Neural progenitor cell (in vitro differentiated cells): Measurements from ENCODE around the gene PLAC8L1. TPM values are rescaled to one million over a fixed set of nuclear protein-coding genes. Genes with fewer than 3 reads are reported as not detected.

Experiments
- DNase-seq: peaks from one replicate; pipeline ENCODE4 v3.0.0-alpha.2; 2016; ENCODE audit warnings: low spot score
- H2AFZ ChIP-seq: fragments of 200-600 bp; sonication (generic); replicated peaks from 2 replicates; pipeline ENCODE4 v1.6.1; 2016; ENCODE audit warnings: antibody characterized with exemption
- H3F3A ChIP-seq: fragments of 200-600 bp; sonication (generic); 2 replicates; pipeline ENCODE4 v1.6.1; 2016; ENCODE audit warnings: antibody characterized with exemption, low read depth
- H3K27ac ChIP-seq: fragments of 200-600 bp; sonication (generic); 2 replicates; pipeline ENCODE4 v1.5.1; 2016; ENCODE audit warnings: mild to moderate bottlenecking
- H3K27me3 ChIP-seq: fragments of 200-600 bp; sonication (generic); 2 replicates; pipeline ENCODE4 v1.6.1; 2016; ENCODE audit warnings: mild to moderate bottlenecking, moderate library complexity
- H3K36me3 ChIP-seq: fragments of 200-600 bp; sonication (generic); 2 replicates; pipeline ENCODE4 v1.5.1; 2016
- H3K4me1 ChIP-seq: fragments of 200-600 bp; sonication (generic); 2 replicates; pipeline ENCODE4 v1.6.1; 2016; ENCODE audit warnings: mixed run types
- H3K4me2 ChIP-seq: fragments of 200-600 bp; sonication (generic); 2 replicates; pipeline ENCODE4 v1.6.1; 2016
- H3K4me3 ChIP-seq: fragments of 200-600 bp; sonication (generic); 2 replicates; pipeline ENCODE4 v1.5.1; 2016
- H3K79me2 ChIP-seq: fragments of 200-600 bp; sonication (generic); 2 replicates; pipeline ENCODE4 v1.6.1; 2016; ENCODE audit warnings: low read depth
- H3K9ac ChIP-seq: fragments of 200-600 bp; sonication (generic); 2 replicates; pipeline ENCODE4 v1.6.1; 2016
- H3K9me3 ChIP-seq: fragments of 200-600 bp; sonication (generic); 2 replicates; pipeline ENCODE4 v1.5.1; 2016; ENCODE audit warnings: low read depth
- H4K20me1 ChIP-seq: fragments of 200-600 bp; sonication (generic); 2 replicates; pipeline ENCODE4 v1.6.1; 2016; ENCODE audit warnings: low read depth
- H3K27ac Mint-ChIP-seq: 3 replicates; pipeline ENCODE4 v1.8.0; 2021; ENCODE audit warnings: mixed read lengths
- H3K27me3 Mint-ChIP-seq: 2 replicates; pipeline ENCODE4 v1.8.0; 2022; ENCODE audit warnings: low read depth, mild to moderate bottlenecking, inconsistent platforms, moderate library complexity, mixed read lengths; ENCODE audit not compliant: insufficient read depth
- H3K36me3 Mint-ChIP-seq: 3 replicates; pipeline ENCODE4 v1.8.0; 2021; ENCODE audit warnings: mixed read lengths
- H3K4me1 Mint-ChIP-seq: 3 replicates; pipeline ENCODE4 v1.8.0; 2021; ENCODE audit warnings: mixed read lengths
- H3K4me3 Mint-ChIP-seq: 3 replicates; pipeline ENCODE4 v1.8.0; 2021; ENCODE audit warnings: mild to moderate bottlenecking, moderate library complexity, mixed read lengths
- H3K9me3 Mint-ChIP-seq: 3 replicates; pipeline ENCODE4 v1.8.0; 2020; ENCODE audit warnings: mixed read lengths
- EZH2 ChIP-seq: fragments of 200-600 bp; sonication (generic); IDR thresholded peaks from 2 replicates; pipeline ENCODE4 v1.6.1; 2017; ENCODE audit warnings: antibody characterized with exemption, mild to moderate bottlenecking, moderate library complexity
- EZH2phosphoT487 ChIP-seq: fragments of 200-600 bp; sonication (generic); IDR thresholded peaks from 2 replicates; pipeline ENCODE4 v1.6.1; 2017; ENCODE audit warnings: antibody characterized with exemption
- total RNA-seq: library from RNA; depleted of rRNA; stranded (reverse); fragments of >200 nt; gene quantifications from 2 replicates; pipeline ENCODE4 v1.2.3, GENCODE V29; 2015; ENCODE audit warnings: low replicate concordance
- TF ChIP-seq, protein P1 (sequence below): fragments of 200-600 bp; sonication (generic); IDR thresholded peaks from 2 replicates; pipeline ENCODE4 v1.5.1; 2017; ENCODE audit warnings: antibody characterized with exemption, mild to moderate bottlenecking

PLAC8L1 gene
- total RNA-seq, 1 donor from 2014 or later, result 0.51 TPM

DNA sequence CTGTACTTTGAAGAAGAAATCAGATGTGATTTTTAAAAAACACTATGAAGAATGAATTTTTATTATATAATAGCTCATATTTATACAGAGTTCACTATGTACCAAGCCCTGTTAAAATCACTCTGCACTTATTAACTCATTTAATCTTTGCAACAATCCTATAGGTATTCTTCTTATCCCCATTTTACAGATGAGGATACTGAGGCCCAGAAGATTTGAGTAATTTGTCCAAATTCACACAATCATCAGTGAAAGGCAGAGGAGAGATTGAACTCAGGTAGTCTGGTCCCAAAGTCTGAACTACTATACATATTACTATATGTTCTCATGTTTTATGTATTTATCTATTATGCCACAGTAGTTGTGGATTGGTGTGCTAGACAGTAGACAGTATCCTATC lies 16.1 kb downstream of the PLAC8L1 start:
- Histone ChIP-seq H2AFZ (no peak overlapping the region), H3K4me2 (no peak overlapping the region), H3K9ac (no peak overlapping the region), H3K79me2 (no peaks in the 10 kb centered on the region), H3F3A (no peaks in the 10 kb centered on the region), H4K20me1 (no peaks in the 10 kb centered on the region), H3K4me1 (no peaks in the 10 kb centered on the region), H3K27ac (no peak overlapping the region), H3K4me3 (no peak overlapping the region), H3K9me3 (no peaks in the 10 kb centered on the region), H3K27me3 (no peaks in the 10 kb centered on the region), H3K36me3 (no peaks in the 10 kb centered on the region)
- no peak for TF ChIP-seq EZH2phosphoT487
- no peak for TF ChIP-seq EZH2
- TF ChIP-seq, protein P1, sequence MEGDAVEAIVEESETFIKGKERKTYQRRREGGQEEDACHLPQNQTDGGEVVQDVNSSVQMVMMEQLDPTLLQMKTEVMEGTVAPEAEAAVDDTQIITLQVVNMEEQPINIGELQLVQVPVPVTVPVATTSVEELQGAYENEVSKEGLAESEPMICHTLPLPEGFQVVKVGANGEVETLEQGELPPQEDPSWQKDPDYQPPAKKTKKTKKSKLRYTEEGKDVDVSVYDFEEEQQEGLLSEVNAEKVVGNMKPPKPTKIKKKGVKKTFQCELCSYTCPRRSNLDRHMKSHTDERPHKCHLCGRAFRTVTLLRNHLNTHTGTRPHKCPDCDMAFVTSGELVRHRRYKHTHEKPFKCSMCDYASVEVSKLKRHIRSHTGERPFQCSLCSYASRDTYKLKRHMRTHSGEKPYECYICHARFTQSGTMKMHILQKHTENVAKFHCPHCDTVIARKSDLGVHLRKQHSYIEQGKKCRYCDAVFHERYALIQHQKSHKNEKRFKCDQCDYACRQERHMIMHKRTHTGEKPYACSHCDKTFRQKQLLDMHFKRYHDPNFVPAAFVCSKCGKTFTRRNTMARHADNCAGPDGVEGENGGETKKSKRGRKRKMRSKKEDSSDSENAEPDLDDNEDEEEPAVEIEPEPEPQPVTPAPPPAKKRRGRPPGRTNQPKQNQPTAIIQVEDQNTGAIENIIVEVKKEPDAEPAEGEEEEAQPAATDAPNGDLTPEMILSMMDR, result no peak
- no peak overlapping the region for H3K4me3 Mint-ChIP-seq
- no peaks in the 10 kb centered on the region for H3K9me3 Mint-ChIP-seq
- no peak overlapping the region for H3K27ac Mint-ChIP-seq
- H3K4me1 Mint-ChIP-seq, result no peaks in the 10 kb centered on the region
- H3K27me3 Mint-ChIP-seq, result peaks cover 2% of the 10 kb centered on the region
- DNase-seq, result no peak
- no peaks in the 10 kb centered on the region for H3K36me3 Mint-ChIP-seq

DNA sequence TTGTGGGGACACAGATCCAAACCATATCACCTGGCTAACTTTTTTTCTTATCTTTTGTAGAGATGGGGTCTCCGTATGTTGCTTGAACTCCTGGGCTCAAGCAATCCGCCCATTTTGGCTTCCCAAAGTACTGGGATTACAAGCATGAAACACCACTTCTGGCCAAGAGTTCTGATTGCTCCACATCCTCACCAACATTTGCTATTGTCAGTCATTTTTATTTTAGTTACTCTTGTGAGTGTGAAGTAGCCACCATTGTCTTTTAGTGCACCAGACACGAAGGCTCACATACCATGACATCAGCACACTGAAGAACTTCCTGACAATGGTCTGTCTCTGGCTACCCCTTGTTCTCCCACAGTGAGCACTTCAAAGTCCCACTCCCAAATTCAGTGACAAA lies 17.3 kb downstream of the PLAC8L1 start:
- Histone ChIP-seq H3K9ac (no peak overlapping the region), H3K36me3 (no peaks in the 10 kb centered on the region), H3K79me2 (no peaks in the 10 kb centered on the region), H4K20me1 (no peaks in the 10 kb centered on the region), H3K4me2 (no peak overlapping the region), H3F3A (no peaks in the 10 kb centered on the region), H3K9me3 (no peaks in the 10 kb centered on the region), H3K27me3 (no peaks in the 10 kb centered on the region), H2AFZ (no peak overlapping the region), H3K4me3 (no peak overlapping the region), H3K27ac (no peak overlapping the region), H3K4me1 (no peaks in the 10 kb centered on the region)
- Mint-ChIP-seq H3K4me3 (no peak overlapping the region), H3K27me3 (peaks cover 2% of the 10 kb centered on the region), H3K36me3 (no peaks in the 10 kb centered on the region), H3K4me1 (no peaks in the 10 kb centered on the region), H3K9me3 (no peaks in the 10 kb centered on the region), H3K27ac (no peak overlapping the region)
- TF ChIP-seq, protein P1, result no peak
- no peak for TF ChIP-seq EZH2
- TF ChIP-seq EZH2phosphoT487, result no peak
- no peak for DNase-seq

DNA sequence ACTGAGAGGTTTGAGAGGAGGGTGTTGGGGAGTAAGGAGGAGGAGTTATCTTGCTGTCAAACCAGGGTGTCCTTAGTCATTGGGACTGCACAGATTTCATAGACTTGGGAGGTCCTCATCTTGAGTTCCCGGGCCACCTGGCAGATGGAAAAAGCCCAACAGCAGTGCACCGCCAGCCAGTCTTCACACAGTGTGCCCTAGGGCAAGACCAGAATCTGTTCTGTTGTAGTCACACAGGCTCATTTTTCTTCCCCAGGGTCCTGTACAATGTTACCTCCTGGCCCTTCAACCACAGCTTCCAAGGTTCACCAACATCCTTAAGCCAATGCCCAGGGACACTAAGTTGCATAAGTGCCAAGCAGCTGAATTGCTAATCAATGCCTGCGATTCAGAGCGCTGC lies 21.0 kb downstream of the PLAC8L1 start:
- Histone ChIP-seq H3K9ac (no peak overlapping the region), H3F3A (no peaks in the 10 kb centered on the region), H3K27ac (no peak overlapping the region), H3K4me2 (no peak overlapping the region), H3K4me3 (no peak overlapping the region), H2AFZ (no peak overlapping the region), H3K79me2 (no peaks in the 10 kb centered on the region), H3K9me3 (no peaks in the 10 kb centered on the region), H4K20me1 (no peaks in the 10 kb centered on the region), H3K4me1 (no peaks in the 10 kb centered on the region), H3K27me3 (no peaks in the 10 kb centered on the region), H3K36me3 (no peaks in the 10 kb centered on the region)
- Mint-ChIP-seq H3K36me3 (no peaks in the 10 kb centered on the region), H3K27ac (no peak overlapping the region), H3K4me1 (no peaks in the 10 kb centered on the region), H3K27me3 (peaks cover 4% of the 10 kb centered on the region), H3K4me3 (no peak overlapping the region), H3K9me3 (no peaks in the 10 kb centered on the region)
- DNase-seq, result no peak
- TF ChIP-seq EZH2 (no peak), EZH2phosphoT487 (no peak)
- TF ChIP-seq, protein P1, result no peak
